Lower leg skin (tissue), 3 donors: Measurements from ENCODE around the gene TNF.

Experiments used
- POLR2A ChIP-seq, 2 donors: fragments of 450-650 bp; IDR thresholded peaks; one replicate each; pipeline ENCODE4 v1.6.1; 2016 to 2017; ENCODE audit warnings: antibody characterized with exemption in 2 of 2, mild to moderate bottlenecking in 1 of 2, moderate library complexity in 1 of 2
- TF ChIP-seq, protein P1 (sequence below), 3 donors: fragments of 450-650 bp; IDR thresholded peaks; one replicate each; pipeline ENCODE4 v1.5.1; 2016; ENCODE audit warnings: antibody characterized with exemption in 3 of 3, mild to moderate bottlenecking in 3 of 3, moderate library complexity in 2 of 3

DNA sequence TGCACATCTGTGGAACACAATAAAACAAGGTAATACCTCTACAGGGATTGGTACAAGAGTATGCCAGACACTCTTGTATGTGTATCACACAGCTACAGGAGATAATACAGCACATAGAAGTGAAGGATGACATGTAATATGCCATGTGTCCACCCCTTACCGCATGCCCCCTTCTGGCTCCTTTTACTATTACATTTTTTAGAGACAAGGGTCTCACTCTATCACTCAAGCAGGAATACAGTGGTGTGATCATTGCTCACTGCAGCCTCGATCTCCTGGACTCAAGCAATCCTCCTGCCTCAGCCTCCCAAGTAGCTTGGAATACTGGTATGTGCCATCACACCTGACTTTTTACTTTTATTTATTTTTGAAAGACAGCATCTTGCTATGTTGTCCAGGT is 21.6 kb downstream of the TNF start:
- TF ChIP-seq, protein P1, sequence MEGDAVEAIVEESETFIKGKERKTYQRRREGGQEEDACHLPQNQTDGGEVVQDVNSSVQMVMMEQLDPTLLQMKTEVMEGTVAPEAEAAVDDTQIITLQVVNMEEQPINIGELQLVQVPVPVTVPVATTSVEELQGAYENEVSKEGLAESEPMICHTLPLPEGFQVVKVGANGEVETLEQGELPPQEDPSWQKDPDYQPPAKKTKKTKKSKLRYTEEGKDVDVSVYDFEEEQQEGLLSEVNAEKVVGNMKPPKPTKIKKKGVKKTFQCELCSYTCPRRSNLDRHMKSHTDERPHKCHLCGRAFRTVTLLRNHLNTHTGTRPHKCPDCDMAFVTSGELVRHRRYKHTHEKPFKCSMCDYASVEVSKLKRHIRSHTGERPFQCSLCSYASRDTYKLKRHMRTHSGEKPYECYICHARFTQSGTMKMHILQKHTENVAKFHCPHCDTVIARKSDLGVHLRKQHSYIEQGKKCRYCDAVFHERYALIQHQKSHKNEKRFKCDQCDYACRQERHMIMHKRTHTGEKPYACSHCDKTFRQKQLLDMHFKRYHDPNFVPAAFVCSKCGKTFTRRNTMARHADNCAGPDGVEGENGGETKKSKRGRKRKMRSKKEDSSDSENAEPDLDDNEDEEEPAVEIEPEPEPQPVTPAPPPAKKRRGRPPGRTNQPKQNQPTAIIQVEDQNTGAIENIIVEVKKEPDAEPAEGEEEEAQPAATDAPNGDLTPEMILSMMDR (IDR thresholded peaks at IDR 0.05), result no peak
- TF ChIP-seq POLR2A (IDR thresholded peaks at IDR 0.05), result no peak
